Measurements from ENCODE around the gene CRYGN.

CRYGN gene

GRCh38 chr7:151389096-151389767 lies 50.7 kb downstream of the CRYGN start:
- no peak for DNase-seq

GRCh38 chr7:151388430-151388829 lies 51.5 kb downstream of the CRYGN start:
- no peak for DNase-seq

- DNase-seq, result no peak
These were observed 52.0 kb downstream of the CRYGN start for GRCh38 chr7:151388007-151388297.

GRCh38 chr7:151387161-151388006 lies 52.6 kb downstream of the CRYGN start:
- no peak for DNase-seq

- no peak for DNase-seq
These were observed 53.4 kb downstream of the CRYGN start for GRCh38 chr7:151386301-151387160.

GRCh38 chr7:151385626-151386300 lies 54.2 kb downstream of the CRYGN start:
- no peak for DNase-seq

GRCh38 chr7:151384776-151385625 lies 54.9 kb downstream of the CRYGN start:
- no peak for DNase-seq

GRCh38 chr7:151384352-151384697 lies 55.6 kb downstream of the CRYGN start:
- no peak for DNase-seq

GRCh38 chr7:151383638-151384351 lies 56.1 kb downstream of the CRYGN start:
- DNase-seq, result no peak

GRCh38 chr7:151382079-151382885 lies 57.7 kb downstream of the CRYGN start:
- DNase-seq, result no peak

GRCh38 chr7:151381348-151382078 lies 58.4 kb downstream of the CRYGN start:
- DNase-seq, result no peak

- no peak for DNase-seq
These were observed 58.9 kb downstream of the CRYGN start for GRCh38 chr7:151381098-151381347.

- DNase-seq, result no peak
These were observed 59.5 kb downstream of the CRYGN start for GRCh38 chr7:151380199-151381097.

- DNase-seq, result no peak
These were observed 60.3 kb downstream of the CRYGN start for GRCh38 chr7:151379534-151380198.

- no peak for DNase-seq
These were observed 60.8 kb downstream of the CRYGN start for GRCh38 chr7:151379193-151379520.

Data from activated CD4-positive, alpha-beta T cell treated with anti-CD3 and anti-CD28 coated beads, Interleukin-2, amount 50 U/mL, for 16 hours (primary cell).